NT2/D1 (cell line): ENCODE measurements around the gene ATP2C1.

ENCODE experiments used
- SUZ12 ChIP-seq: IDR thresholded peaks from 2 replicates; pipeline ENCODE4 v1.6.1; 2011; ENCODE audit not compliant: insufficient read length, insufficient read depth; ENCODE audit errors: extremely low read depth
- YY1 ChIP-seq: IDR thresholded peaks from 2 replicates; pipeline ENCODE4 v1.6.1; 2011; ENCODE audit not compliant: insufficient read length, insufficient read depth
- ZNF274 ChIP-seq: IDR thresholded peaks from 2 replicates; pipeline ENCODE4 v1.6.1; 2011; ENCODE audit warnings: mild to moderate bottlenecking, low read depth, low read length

DNA sequence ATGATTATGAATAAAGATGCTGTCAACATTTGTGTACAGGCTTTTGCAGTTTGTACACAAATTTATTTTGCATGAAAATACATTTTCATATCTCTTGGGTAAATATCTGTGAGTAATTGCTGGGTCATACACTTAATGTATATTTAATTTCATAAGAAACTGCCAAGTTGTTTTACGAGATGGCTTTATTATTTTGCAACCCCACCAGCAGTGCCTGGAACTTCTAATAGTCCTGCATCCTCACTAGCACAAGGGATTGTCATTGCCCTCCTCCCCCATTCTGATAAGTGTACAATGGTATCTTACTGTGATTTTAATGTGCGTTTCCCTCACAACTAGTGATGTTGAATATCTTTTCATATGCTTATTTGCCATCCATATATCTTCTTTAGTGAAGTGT, 87.6 kb downstream of the ATP2C1 start:
- TF ChIP-seq YY1 (no peak), ZNF274 (no peak), SUZ12 (no peak)
